ENCODE results near the gene IGSF1. TPM values are rescaled to one million over a fixed set of nuclear protein-coding genes. Genes with fewer than 3 reads are reported as not detected.

Gene IGSF1, protein sequence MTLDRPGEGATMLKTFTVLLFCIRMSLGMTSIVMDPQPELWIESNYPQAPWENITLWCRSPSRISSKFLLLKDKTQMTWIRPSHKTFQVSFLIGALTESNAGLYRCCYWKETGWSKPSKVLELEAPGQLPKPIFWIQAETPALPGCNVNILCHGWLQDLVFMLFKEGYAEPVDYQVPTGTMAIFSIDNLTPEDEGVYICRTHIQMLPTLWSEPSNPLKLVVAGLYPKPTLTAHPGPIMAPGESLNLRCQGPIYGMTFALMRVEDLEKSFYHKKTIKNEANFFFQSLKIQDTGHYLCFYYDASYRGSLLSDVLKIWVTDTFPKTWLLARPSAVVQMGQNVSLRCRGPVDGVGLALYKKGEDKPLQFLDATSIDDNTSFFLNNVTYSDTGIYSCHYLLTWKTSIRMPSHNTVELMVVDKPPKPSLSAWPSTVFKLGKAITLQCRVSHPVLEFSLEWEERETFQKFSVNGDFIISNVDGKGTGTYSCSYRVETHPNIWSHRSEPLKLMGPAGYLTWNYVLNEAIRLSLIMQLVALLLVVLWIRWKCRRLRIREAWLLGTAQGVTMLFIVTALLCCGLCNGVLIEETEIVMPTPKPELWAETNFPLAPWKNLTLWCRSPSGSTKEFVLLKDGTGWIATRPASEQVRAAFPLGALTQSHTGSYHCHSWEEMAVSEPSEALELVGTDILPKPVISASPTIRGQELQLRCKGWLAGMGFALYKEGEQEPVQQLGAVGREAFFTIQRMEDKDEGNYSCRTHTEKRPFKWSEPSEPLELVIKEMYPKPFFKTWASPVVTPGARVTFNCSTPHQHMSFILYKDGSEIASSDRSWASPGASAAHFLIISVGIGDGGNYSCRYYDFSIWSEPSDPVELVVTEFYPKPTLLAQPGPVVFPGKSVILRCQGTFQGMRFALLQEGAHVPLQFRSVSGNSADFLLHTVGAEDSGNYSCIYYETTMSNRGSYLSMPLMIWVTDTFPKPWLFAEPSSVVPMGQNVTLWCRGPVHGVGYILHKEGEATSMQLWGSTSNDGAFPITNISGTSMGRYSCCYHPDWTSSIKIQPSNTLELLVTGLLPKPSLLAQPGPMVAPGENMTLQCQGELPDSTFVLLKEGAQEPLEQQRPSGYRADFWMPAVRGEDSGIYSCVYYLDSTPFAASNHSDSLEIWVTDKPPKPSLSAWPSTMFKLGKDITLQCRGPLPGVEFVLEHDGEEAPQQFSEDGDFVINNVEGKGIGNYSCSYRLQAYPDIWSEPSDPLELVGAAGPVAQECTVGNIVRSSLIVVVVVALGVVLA (N-terminal part only)
- 84.6 TPM for polyA plus RNA-seq (ENCODE audit: insufficient read length)

DNA sequence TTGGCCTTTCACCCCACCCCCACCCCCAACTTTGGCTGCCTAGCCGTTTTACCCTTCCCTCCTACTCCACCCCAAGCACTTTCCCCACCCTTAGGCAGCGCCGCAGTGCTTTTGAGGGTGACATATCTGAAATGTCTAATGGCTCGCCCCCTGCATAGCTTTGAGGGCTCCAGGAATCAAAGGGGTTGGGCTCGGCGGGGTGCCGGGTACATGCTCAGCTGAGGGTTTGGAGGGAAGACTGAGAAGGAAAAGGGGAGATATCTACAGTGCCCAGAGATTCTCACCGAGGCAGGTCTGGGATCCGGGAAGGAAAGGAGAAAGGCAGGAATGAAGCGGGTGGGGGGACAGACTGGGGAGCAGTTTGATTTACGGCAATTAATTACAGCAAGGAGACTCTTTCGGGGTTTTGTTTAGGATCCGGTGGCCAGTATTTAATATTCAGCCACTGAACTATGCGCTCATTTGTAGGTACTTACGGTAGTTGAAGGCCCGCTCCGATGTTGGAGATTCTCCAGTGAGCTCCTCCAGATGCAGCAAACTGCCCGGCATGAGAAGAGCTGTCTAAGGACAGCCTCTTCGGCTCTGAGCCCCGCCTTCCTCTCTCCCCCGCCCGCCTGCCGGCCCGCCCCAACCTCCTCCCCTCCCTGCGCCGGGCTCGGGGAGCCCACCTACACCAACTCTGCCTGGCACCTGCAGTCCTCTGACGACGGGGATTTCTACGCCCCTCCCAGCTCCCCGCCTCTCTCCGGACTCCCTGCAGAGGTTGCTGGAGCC, at the start of gene IGSF1:
TSS of gene IGSF1 (minus strand) at position 569 of the 774 bp plus-strand sequence. CDS start 2,632 bp downstream, outside the sequence.
- DNase-seq (ENCODE audit: low read depth): peak; percentile 51

DNA sequence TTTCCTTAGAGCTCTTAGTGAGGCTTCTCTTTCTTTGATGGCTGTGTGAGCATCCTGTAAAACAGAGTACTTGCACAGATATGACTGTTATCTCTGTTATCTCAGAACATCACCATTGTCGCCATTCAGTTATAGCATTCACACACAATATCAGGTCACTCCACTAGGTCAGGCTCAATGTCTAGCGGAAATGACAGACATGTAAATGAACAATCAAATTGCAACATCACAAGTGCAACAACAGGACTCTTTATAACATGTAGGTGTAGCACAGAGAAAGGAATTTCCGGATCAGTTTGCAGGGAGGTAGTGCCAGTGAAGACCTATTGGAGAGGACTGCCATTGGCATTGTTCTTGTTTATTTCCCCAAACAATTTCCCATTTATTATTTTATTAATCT, 43.2 kb upstream of the IGSF1 start:
- DNase-seq (ENCODE audit: low read depth): no peak

DNA sequence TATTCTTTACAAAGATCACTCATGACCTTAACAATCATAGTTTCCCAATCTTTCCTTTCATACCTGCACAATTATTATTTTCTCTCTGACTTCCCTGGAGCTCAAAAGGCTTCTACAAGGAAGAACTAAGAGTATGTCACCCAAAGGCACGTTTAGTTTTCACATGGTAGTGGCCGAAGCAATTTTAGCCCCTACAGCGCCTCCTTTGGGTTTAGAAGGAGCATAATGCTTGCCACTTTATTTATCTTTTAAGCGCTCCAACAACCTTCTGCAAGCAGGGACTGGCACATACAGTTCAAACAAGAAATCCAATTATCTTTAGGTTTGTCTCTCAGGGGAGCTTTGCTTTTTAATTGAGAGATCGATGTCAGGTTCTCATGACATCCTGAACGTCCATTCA, 42.0 kb upstream of the IGSF1 start:
- no peak for DNase-seq (ENCODE audit: low read depth)

DNA sequence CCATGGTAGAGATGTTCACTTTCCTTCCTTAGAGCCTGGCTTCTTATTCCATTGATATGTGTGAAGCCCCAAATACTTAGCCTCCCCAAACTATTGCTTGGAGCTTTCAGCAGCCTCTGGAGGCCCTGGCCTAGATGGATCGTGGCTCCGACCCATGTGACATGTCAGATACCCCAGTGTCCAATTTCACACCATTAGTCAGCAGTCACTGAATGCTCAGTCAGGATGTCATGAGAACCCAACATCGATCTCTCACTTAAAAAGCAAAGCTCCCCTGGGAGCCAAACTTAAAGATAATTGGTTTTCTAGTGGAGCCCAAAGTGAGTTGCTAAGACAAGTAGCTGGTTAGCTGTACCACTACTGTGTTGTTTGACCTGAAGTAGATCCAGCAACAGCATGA, 41.6 kb upstream of the IGSF1 start:
- DNase-seq (ENCODE audit: low read depth): no peak

DNA sequence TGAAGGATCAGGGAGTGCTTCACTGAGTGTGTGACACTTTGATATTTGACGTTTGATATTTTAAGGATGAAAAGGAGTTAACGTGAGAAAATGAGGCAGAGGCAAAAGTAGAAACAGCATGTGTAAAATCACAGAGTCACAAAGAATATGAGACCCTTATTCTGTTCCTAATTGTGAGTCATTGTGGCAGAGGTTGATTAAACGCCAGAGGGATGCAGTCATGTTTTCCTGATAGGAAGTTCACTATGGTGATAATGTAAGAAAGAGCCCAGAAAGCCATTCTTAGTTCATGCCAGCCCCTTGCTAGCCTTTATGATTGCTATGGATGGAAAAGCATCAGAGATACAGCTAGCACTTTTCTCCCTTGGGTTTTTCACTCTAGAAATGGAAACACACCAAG, 33.5 kb upstream of the IGSF1 start:
- DNase-seq (ENCODE audit: low read depth): no peak

DNA sequence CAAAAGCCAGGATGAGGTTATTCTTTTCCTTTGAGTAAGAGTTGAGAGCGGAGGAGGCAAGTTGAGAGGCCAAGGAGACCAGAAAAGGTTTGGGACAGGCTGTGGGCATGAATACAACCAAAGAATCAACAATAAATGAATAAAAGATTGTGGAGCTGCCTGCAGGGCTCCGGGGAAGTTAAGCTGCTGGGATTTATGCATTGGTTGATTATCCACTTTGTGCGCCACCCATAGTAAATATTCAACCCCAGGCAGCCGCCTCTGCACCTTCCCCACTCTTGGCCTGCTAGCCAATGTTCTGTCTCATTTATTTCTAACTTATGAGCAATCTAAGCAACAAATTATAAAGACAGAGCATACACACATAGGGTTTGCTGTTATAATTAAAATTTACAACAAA, 28.2 kb upstream of the IGSF1 start:
- DNase-seq (ENCODE audit: low read depth): no peak

DNA sequence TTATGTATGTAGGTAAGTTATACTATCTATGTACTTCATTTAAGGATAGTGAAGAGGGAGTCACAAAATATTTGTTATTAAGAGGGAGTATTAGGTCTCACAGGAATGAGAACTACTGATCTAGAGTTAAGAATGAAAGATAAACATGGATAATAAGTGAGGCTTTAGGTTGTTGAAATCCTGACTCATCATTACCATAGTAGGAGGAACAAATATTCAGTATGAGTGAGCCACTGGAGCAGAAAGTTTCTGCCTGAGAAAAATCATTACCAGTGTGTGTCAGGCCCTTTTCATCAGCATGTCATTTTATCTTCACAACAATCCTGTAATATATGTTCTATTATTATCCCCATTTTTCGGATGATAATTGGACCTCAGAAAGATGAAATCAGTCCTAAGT, 27.2 kb upstream of the IGSF1 start:
- no peak for DNase-seq (ENCODE audit: low read depth)

DNA sequence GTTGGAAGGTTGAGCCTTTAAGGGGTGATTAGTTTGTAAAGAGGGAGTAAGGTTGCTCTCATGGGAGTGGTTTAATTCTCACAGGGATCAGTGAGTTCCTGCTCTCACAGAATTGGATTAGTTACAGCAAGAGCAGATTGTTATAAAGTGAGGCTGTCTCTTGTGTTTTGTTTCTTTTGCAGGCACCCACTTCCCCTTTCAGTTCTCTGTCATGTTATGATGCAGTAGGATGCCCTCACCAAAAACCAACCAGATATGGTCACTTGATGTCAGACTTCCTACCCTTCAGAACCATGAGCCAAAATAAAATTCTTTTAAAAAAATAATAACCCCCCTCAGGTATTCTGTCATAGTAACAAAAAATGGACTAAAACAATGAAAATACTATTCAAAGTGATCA, 19.9 kb upstream of the IGSF1 start:
- no peak for DNase-seq (ENCODE audit: low read depth)

DNA sequence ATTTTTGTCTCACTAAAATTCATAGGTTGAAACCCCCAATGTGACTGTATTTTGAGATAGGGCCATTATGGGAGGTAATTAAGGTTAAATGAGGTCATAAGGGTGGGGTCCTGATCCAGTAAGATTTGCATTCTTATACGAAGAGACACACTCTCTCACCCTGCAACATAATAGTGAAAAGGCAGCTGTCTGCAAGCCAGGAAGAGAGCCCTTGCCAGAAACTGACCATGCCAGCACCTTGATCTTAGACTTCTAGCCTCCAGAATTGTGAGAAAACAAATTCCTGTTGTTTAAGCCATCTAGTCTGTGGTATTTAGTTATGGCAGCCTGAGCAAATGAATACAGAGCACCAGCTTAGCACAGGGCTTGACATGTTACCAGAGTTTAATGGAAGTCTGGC, 17.5 kb upstream of the IGSF1 start:
- DNase-seq (ENCODE audit: low read depth): no peak

DNA sequence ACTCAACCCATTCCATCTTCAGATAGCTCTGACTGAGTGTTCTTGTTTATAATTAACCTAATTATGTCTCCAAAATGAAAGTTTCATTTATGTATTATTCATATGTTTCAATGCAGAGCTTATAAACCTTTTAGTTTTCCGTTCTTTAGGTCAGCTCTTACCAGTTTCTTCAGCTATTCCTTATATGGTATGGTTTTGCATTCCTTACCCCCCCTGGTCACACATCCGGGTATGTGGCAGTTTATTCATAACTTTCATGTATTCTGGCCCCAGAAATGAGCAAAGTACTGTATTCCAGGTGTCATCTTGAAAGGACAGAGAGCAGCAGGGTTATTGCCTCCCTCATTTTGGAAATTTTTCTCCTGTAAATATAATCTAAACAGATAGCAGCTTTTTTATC, 16.8 kb upstream of the IGSF1 start:
- no peak for DNase-seq (ENCODE audit: low read depth)

DNA sequence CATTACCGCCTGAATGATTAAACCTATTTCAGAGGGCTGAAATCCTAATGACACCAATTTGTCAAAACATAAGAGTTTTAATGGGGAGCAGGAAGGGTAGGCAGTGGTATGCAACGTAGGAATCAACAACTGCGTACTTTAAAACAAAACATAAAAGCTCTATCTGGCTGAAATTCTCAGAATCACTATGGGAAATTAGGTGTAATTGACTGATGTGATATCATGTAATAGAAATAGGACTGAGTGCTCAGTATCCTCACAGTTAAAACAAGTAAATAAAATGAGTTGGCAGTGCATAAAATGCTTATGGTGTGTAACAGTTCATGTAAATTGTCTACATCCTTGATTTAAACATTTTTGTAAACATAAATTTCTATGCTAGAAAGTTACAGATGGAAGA, 13.6 kb upstream of the IGSF1 start:
- no peak for DNase-seq (ENCODE audit: low read depth)

DNA sequence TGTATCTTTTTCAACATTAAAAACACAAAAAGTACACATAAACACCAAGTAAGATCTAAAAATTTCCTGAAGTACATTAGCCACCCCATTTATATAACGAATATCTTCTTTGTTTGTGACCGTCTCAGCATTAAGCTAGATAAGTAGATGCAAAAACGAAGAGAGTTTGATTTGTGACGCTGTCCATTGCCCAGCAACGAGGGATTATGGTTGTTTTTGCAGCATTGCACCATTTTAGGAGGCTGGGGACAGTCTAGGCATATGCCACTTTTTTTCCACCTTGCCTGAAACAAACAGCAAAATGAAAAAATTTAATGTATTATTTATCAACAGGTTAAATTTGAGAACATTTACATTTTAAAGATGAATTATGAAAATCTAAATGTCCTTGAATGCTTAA, 12.0 kb upstream of the IGSF1 start:
- no peak for DNase-seq (ENCODE audit: low read depth)

DNA sequence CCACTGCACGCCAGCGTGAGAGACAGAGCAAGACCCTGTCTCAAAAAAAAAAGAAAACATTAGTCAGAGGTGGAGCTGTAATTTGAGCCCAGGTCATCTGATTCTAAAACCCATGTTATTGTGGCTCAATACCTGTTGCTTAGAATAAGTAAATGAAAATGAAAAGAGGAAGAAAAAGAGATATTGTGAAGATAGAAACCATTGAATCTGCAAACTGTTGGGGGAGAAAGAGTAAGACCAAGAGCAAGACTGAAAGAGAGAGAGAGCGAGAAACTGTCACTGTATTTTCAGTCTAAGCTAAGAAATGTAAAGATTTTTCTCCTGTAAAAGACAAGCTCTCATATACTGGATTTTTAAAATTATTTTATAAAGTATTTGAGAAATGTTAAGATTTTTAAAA, 9.7 kb upstream of the IGSF1 start:
- no peak for DNase-seq (ENCODE audit: low read depth)

DNA sequence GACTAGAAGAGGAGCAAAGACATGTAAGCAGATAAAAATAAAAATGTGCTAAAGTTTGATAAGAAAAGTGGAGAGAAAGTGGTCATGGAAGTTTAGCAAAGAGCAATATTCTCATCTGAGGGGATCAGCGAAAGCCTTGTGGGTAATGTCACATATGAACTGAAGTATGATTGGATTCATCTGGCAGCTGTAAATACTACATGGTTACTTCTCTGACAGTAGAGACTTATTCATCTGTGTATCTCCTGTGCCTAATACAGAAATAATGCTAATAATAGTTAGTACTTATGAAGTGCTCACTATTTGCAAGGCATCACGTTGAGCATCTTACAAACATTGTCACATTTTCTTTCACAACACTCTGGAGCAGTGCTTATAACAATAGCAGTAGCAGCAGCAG, 8.9 kb upstream of the IGSF1 start:
- DNase-seq (ENCODE audit: low read depth): no peak

DNA sequence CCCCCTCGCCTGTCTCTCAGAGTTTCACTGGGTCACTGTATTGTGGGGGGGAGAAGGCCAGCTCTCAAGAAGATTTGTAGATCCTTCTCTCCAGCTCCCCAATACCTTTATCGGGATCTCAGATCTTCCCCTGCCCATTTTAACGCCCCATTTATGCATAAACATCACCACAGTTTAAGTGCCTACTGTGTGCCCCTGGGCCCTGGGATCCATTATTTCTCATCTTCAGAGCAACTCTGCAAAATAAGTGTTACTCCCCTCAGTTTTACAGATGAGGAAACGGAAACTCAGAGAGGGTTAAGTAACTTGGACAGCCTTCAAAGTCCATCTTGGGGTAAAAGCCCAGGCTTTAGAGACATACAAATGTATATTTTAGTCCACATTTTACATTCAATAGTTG, 421 bp upstream of the IGSF1 start:
- DNase-seq (ENCODE audit: low read depth): no peak

DNA sequence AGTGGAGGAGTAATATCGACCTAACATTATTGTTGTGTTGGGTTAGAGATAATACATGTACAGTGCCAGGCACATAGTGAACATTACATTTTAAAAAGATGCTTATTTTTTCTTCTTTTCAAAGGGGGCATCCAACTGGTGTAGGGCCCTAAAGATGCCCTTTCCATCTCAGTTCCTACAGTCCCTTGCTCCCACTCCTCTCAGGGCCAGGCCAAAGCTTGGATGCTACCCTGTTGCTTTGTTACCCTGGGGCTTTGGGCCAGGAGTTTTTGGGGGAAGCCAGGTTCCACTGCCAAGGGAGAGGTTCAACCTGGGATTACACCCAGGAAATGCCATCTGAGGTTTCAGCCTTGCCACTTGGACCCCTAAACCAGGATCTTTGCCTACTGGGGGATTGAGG, 918 bp downstream of the IGSF1 start:
- no peak for DNase-seq (ENCODE audit: low read depth)

DNA sequence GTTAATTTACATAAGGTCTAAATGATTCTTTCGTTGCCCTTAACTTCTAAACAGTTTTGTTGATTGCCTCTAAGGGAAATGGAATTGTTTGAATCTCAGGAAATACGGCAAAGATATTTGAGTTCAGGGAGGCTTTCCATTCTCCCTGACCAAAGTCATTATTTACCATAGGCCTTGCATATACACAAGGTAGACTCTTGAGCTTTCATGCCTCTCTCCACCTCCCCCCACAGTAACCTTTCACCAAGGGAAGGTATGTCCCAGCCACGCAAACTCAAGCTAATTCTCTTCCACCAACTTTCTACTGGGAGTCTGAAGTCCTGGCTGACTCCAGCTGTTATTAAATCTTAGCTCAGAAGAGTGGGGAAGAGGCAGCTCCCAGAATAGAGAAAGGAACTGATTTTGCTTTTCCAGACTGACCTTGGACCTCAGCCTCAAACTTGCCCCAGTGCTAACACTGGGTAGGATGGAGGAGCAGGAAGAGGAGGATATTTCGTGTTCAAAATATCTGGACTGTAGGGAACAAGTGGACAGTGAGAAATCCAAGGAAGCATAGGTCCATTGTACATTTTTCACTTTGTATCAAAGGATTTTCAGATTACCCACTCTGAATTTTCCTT, 1.4 kb downstream of the IGSF1 start:
- DNase-seq (ENCODE audit: low read depth): no peak

DNA sequence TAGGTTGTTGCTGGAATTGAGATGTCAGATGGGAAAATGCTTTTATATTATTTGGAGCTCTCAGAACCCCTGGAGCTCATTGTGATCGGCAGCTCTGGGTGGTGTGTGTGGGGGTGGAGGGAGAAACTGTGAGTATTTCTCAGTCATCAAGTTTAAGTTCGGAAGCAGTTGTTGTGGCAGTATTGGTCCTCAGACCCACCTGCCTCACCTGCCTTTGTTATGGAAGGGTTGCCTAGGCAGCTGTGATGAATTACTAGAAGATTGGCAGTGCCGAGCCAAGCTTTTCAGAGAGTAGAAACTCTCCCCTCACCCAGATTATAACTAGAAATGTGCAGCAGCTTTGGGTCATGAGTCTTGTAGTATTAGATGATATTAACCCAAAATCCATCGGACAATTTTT, 9.5 kb downstream of the IGSF1 start:
- no peak for DNase-seq (ENCODE audit: low read depth)

DNA sequence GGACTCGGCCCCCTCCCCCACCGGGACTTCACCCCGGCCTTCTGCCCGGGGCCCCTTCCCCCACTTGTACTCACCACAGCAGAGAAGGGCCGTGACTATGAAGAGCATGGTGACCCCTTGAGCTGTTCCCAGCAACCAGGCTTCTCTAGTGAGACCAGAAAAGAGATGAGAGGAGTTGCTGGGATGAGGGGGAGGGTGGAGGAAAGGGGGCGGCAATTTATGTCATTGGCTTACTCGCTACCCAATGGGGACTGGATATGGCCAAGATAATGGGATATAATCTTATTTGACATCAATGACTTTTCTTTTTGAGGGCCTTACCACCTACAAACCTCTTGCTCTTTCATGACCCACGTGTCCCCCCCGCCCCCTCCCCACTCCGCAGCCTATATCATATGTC, 9.9 kb downstream of the IGSF1 start:
- DNase-seq (ENCODE audit: low read depth): no peak

DNA sequence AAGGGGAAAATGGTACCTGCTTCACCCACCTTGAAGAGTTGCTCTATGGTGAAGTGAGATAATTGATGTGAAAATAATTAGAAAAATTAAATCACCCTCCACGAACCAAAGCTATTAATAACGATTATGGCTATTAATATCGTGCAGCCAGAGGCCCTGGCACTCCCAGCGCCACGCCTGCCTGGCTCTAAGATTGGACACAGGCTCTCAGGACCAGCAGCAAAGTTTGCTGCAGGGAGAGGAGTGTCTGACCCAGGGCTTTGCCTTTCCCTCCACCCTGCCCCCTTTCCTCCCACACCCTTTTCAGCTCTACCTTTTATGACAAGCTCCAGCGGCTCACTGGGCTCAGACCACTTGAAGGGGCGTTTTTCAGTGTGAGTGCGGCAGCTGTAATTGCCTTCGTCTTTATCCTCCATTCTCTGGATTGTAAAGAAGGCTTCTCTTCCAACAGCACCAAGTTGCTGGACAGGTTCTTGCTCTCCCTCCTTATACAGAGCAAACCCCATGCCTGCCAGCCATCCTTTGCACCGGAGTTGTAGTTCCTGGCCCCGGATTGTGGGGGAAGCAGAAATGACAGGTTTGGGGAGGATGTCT, 11.5 kb downstream of the IGSF1 start:
- no peak for DNase-seq (ENCODE audit: low read depth)

DNA sequence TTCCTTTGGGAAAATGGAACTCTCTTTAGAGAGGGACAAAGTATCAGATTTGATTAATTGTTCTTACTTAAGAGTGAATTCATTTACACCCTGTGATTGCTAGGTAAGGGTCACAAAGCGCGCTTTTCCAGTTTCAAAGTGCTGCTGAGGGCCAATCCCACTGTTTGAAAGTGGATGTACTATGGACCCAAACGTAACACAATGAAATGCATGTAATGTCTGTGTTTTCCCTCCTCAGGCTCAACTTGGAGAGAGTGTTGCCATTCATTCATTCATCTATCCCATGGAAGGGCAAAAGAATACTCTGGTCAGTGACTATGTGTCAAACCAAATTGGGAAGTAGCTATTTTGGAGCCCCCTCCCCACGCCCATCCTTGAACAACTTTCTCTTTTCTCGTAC, 16.1 kb downstream of the IGSF1 start:
- DNase-seq (ENCODE audit: low read depth): no peak

Data from forelimb muscle (tissue), 1 donor.